GM10266 (cell line): ENCODE data around the gene FAAP20.

Experiments used
- DNase-seq: peaks from one replicate; pipeline ENCODE4 v3.0.0; 2012; ENCODE audit errors: extremely low spot score
- CTCF ChIP-seq: IDR thresholded peaks from 2 replicates; pipeline ENCODE4 v1.5.1; 2012; ENCODE audit warnings: mild to moderate bottlenecking, low read depth; ENCODE audit not compliant: control insufficient read depth, insufficient read depth; ENCODE audit errors: missing control alignments

Gene FAAP20

GRCh38 chr1:2224170-2224584 lies 29.6 kb upstream of the FAAP20 start:
- no peak for TF ChIP-seq CTCF
- no peak for DNase-seq

- no peak for DNase-seq
- TF ChIP-seq CTCF = no peak
Measured at GRCh38 chr1:2221271-2221670, 26.7 kb upstream of the FAAP20 start.

- no peak for DNase-seq
- no peak for TF ChIP-seq CTCF
Measured at GRCh38 chr1:2216767-2217058, 22.1 kb upstream of the FAAP20 start.

GRCh38 chr1:2215909-2216766 lies 21.6 kb upstream of the FAAP20 start:
- no peak for TF ChIP-seq CTCF
- DNase-seq = no peak

GRCh38 chr1:2215329-2215728 lies 20.8 kb upstream of the FAAP20 start:
- DNase-seq = no peak
- no peak for TF ChIP-seq CTCF

GRCh38 chr1:2214541-2215241 lies 20.1 kb upstream of the FAAP20 start:
- no peak for TF ChIP-seq CTCF

More at GRCh38 chr1:2214541-2215241, 20.1 kb upstream of the FAAP20 start:
- DNase-seq = no peak
